ENCODE results near the gene UROC1. TPM values are rescaled to one million over a fixed set of nuclear protein-coding genes. Genes with fewer than 3 reads are reported as not detected.
A peak's percentile ranks its signal among the peaks of the same experiment; 100 is the strongest.

UROC1 gene
- total and polyA plus RNA-seq, 8 donors = 0.08 to 0.24 (median 0.13) TPM; not detected in 3

GRCh38 chr3:126493051-126493450 is 24.5 kb downstream of the UROC1 start:
- intact Hi-C loops (cut with DNase I) = no loop called here
- TF ChIP-seq, protein P1, sequence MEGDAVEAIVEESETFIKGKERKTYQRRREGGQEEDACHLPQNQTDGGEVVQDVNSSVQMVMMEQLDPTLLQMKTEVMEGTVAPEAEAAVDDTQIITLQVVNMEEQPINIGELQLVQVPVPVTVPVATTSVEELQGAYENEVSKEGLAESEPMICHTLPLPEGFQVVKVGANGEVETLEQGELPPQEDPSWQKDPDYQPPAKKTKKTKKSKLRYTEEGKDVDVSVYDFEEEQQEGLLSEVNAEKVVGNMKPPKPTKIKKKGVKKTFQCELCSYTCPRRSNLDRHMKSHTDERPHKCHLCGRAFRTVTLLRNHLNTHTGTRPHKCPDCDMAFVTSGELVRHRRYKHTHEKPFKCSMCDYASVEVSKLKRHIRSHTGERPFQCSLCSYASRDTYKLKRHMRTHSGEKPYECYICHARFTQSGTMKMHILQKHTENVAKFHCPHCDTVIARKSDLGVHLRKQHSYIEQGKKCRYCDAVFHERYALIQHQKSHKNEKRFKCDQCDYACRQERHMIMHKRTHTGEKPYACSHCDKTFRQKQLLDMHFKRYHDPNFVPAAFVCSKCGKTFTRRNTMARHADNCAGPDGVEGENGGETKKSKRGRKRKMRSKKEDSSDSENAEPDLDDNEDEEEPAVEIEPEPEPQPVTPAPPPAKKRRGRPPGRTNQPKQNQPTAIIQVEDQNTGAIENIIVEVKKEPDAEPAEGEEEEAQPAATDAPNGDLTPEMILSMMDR (IDR thresholded peaks at IDR 0.05) = no peak
- no peaks in the 10 kb centered on the region for H3K9me3 ChIP-seq
- no peaks in the 10 kb centered on the region for H3K27me3 ChIP-seq
- no peak overlapping the region for H3K27ac ChIP-seq
- H3K36me3 ChIP-seq = no peaks in the 10 kb centered on the region
- H3K4me3 ChIP-seq = no peak overlapping the region
- no peak for ATAC-seq
- peak in 1 of 4 donors; percentile 34 for DNase-seq
- H3K4me1 ChIP-seq = peaks cover 0 to 15% of the 10 kb centered on the region in 2 donors

DNA sequence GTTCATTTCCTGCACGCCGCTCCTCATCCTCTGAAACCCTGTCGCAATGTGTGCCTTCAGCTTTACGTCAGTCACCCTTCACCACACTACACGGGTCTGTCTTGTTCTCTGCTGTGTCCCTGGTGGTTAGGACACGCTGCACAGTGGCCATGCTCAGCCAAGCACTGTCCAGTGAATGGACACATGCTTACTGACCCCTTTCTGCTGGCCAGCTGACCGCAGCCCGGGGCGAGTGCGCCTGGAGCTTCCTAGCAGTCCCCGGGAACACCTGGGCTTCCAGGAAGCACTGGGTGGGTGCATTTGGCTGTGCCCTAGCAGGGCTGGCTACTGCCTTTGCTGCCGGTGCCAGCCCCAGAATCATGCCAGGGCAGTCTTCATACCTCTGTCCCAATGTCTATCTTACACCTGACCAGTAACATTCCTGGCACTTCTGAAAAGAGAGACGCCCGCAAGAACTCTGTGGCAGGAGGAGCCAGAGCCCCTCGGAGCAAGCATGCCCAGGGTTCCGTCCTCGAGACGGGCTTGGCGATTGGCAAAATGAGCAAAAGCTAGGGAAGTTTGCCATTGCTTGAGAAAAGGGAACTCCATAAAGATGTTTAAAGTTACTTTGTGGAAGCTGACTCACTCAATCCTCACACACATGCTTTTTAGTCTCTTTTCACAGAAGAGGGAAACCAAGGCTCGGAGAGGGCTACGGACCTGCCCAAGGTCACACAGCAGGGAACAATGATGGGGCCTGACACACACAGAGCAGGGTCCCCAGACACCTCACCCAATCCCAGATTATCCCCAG is 26.2 kb downstream of the UROC1 start:
- no peaks in the 10 kb centered on the region for H3K9me3 ChIP-seq
- TF ChIP-seq, protein P1 (IDR thresholded peaks at IDR 0.05) = no peak
- H3K4me1 ChIP-seq = peaks cover 0 to 24% of the 10 kb centered on the region in 2 donors
- no peak overlapping the region for H3K27ac ChIP-seq
- no peaks in the 10 kb centered on the region for H3K27me3 ChIP-seq
- intact Hi-C loops (cut with DNase I) = no loop called here
- no peaks in the 10 kb centered on the region for H3K36me3 ChIP-seq
- ATAC-seq (no peak), DNase-seq (peak in 1 of 4 donors; percentile 70)
- no peak overlapping the region for H3K4me3 ChIP-seq

DNA sequence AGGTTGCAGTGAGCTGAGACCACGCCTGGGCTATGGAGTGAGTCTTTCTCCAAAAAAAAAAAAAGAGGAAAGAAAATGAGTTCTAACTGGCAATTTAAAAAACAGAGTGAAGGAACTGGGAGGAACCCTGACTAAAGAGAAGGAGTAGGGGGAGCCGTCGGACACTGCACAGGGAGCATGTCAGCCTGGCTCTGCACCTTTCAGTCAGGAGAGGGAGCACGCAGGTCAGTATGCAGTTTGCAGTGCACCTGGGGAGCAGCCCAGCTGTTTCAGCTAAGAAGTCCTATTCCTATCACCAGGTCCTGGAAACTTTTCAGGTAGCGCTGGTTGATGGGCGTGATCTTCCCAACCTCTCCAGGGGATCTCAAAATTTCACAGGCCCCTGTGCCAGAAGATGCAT is 27.0 kb downstream of the UROC1 start:
- DNase-seq (peak in 1 of 4 donors; percentile 10), ATAC-seq (no peak)
- Histone ChIP-seq H3K4me1 (peaks cover 0 to 24% of the 10 kb centered on the region in 2 donors), H3K4me3 (no peak overlapping the region), H3K27ac (no peak overlapping the region), H3K9me3 (no peaks in the 10 kb centered on the region), H3K27me3 (no peaks in the 10 kb centered on the region), H3K36me3 (no peaks in the 10 kb centered on the region)
- intact Hi-C loops (cut with DNase I) = no loop called here
- TF ChIP-seq, protein P1 (IDR thresholded peaks at IDR 0.05) = no peak

DNA sequence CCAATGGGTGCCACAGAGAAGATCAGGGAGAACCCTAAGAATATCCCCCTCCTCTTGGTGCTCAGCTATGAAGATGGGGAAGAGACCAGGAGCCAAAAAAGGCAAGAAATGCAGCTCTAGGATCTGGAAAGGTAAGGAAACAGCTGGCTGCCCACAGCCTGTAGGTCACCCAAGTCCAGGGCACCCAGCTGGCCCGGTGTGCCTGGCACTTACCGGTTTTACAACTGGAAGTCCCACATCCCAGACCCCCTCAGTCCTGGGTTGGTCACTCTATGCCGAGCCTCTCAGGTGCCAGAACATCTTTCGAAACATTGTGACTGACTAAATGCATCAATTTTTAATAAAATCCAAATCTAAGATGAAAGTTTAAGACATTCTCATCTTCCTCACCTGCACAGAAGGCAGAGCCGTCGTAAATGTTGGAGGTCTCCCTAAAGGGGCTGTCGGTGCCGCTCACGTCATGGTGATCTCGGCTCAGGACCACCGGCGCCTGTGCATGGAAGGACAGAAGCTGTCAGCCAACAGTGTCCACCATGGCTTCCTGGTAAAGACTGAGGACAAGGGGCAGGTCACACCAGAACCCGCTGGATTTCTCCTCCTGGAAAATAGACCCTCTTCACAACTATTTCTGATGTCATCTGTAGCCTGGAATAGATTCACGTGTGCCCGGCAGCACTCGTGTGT is 28.5 kb downstream of the UROC1 start:
- DNase-seq (peak in 1 of 4 donors; percentile 51), ATAC-seq (no peak)
- no peaks in the 10 kb centered on the region for H3K9me3 ChIP-seq
- H3K4me1 ChIP-seq = peaks cover 0 to 24% of the 10 kb centered on the region in 2 donors
- no peak overlapping the region for H3K27ac ChIP-seq
- no peak overlapping the region for H3K4me3 ChIP-seq
- TF ChIP-seq, protein P1 (IDR thresholded peaks at IDR 0.05) = no peak
- no peaks in the 10 kb centered on the region for H3K27me3 ChIP-seq
- H3K36me3 ChIP-seq = no peaks in the 10 kb centered on the region
- intact Hi-C loops (cut with DNase I) = no loop called here

- Histone ChIP-seq H3K27ac (peak overlapping the region in 1 of 2 donors; percentile 41), H3K36me3 (no peaks in the 10 kb centered on the region), H3K9me3 (no peaks in the 10 kb centered on the region), H3K4me3 (no peak overlapping the region), H3K27me3 (no peaks in the 10 kb centered on the region), H3K4me1 (peaks cover 0 to 24% of the 10 kb centered on the region in 2 donors)
- ATAC-seq = no peak
- TF ChIP-seq, protein P1 (IDR thresholded peaks at IDR 0.05) = no peak
- intact Hi-C loops (cut with DNase I) = no loop called here
- peak in 1 of 4 donors; percentile 56 for DNase-seq
Measured at GRCh38 chr3:126488185-126488584, 29.4 kb downstream of the UROC1 start.
